B cell (primary cell): ENCODE results near the gene CSNK2B. TPM values are rescaled to one million over a fixed set of nuclear protein-coding genes. Genes with fewer than 3 reads are reported as not detected.

ENCODE experiments used
- ATAC-seq: fragments of 200-7000 bp; cut with Tn5 transposase; one replicate; pipeline ENCODE4 v1.10.0; 2021; ENCODE audit warnings: low read depth, mild to moderate bottlenecking, moderate number of reproducible peaks, moderate library complexity
- CTCF ChIA-PET: fragments of 350-600 bp; sonication (Branson Sonifier 250); formaldehyde crosslinking; loops from one replicate; lab custom pipeline; 2021; ENCODE audit warnings: antibody characterized with exemption, inconsistent platforms; lab: Charles Lee
- POLR2A ChIA-PET: fragments of 350-600 bp; sonication (Branson Sonifier 250); formaldehyde crosslinking; loops from one replicate; lab custom pipeline; 2021; ENCODE audit warnings: antibody characterized with exemption; lab: Charles Lee
- DNase-seq: peaks from one replicate; pipeline ENCODE4 v3.0.0; 2013
- H2AFZ ChIP-seq: 2 replicates; pipeline ENCODE4 v1.6.1; 2012; ENCODE audit warnings: mild to moderate bottlenecking, low read depth, low read length; ENCODE audit not compliant: insufficient read depth, poor library complexity, severe bottlenecking
- H3K27ac ChIP-seq, 2 donors: 1 replicate in 1 of 2; 2 replicates in 1 of 2; pipeline ENCODE4 v1.5.1; 2012 to 2013; ENCODE audit warnings: low read length in 2 of 2, mild to moderate bottlenecking in 2 of 2, moderate library complexity in 1 of 2
- H3K27me3 ChIP-seq, 4 experiments: fragments of 200-600 bp in 1 of 4; sonication (generic) in 1 of 4; replicated peaks in 1 of 4; 1 replicate in 2 of 4; 2 replicates in 2 of 4; pipeline versions ENCODE4 v1.6.1 to v1.7.0; 2013 to 2016; ENCODE audit warnings: low read length in 3 of 4, mild to moderate bottlenecking in 2 of 4, mixed read lengths in 1 of 4, moderate library complexity in 1 of 4; ENCODE audit not compliant: insufficient read depth in 4 of 4, control insufficient read depth in 3 of 4; ENCODE audit errors: control extremely low read depth in 1 of 4
- H3K36me3 ChIP-seq, 2 experiments: replicated peaks in 1 of 2; 1 replicate in 1 of 2; 2 replicates in 1 of 2; pipeline versions ENCODE4 v1.6.1 to v1.7.1; 2013; ENCODE audit warnings: low read length in 1 of 2; ENCODE audit not compliant: insufficient read depth in 2 of 2, control insufficient read depth in 1 of 2; ENCODE audit errors: control extremely low read depth in 1 of 2, extremely low read depth in 1 of 2
- H3K4me1 ChIP-seq, 2 donors: fragments of 200-600 bp in 1 of 2; sonication (generic) in 1 of 2; 1 replicate in 1 of 2; 2 replicates in 1 of 2; pipeline versions ENCODE4 v1.5.1 to v1.6.1; 2013 to 2017; ENCODE audit warnings: low read length in 2 of 2; ENCODE audit not compliant: control insufficient read depth in 2 of 2, insufficient read depth in 2 of 2
- H3K4me2 ChIP-seq: replicated peaks from 2 replicates; pipeline ENCODE3; 2012; ENCODE audit warnings: mild to moderate bottlenecking, low read depth, low read length; ENCODE audit not compliant: poor library complexity, severe bottlenecking
- H3K4me3 ChIP-seq, 5 experiments: fragments of 200-600 bp in 1 of 5; sonication (generic) in 1 of 5; 1 replicate in 3 of 5; 2 replicates in 2 of 5; pipeline versions ENCODE4 v1.5.1 to v1.7.0; 2011 to 2016; ENCODE audit warnings: low read length in 4 of 5, mild to moderate bottlenecking in 4 of 5, low read depth in 2 of 5, control low read depth in 1 of 5, moderate library complexity in 1 of 5; ENCODE audit not compliant: insufficient read depth in 1 of 5; ENCODE audit errors: control extremely low read depth in 1 of 5, extremely low read depth in 1 of 5
- H3K79me2 ChIP-seq: fragments of 200-600 bp; sonication (generic); one replicate; pipeline ENCODE4 v1.6.0; 2016; ENCODE audit warnings: low read length; ENCODE audit not compliant: control insufficient read depth, insufficient read depth
- H3K9ac ChIP-seq: fragments of 200-600 bp; sonication (generic); 2 replicates; pipeline ENCODE4 v1.6.1; 2017; ENCODE audit warnings: mild to moderate bottlenecking, low read length, moderate library complexity
- H3K9me3 ChIP-seq, 3 donors: one replicate each; pipeline versions ENCODE4 v1.6.1 to v1.7.1; 2013; ENCODE audit warnings: low read length in 2 of 3; ENCODE audit not compliant: control insufficient read depth in 2 of 3, insufficient read depth in 1 of 3; ENCODE audit errors: control extremely low read depth in 1 of 3
- H4K20me1 ChIP-seq: 2 replicates; pipeline ENCODE4 v1.6.0; 2012; ENCODE audit warnings: mild to moderate bottlenecking, low read length; ENCODE audit not compliant: insufficient read depth, control insufficient read depth, poor library complexity, severe bottlenecking
- H3K27ac Mint-ChIP-seq: one replicate; pipeline ENCODE4 v1.8.0; 2021; ENCODE audit warnings: mixed read lengths
- H3K27me3 Mint-ChIP-seq: one replicate; pipeline ENCODE4 v1.8.0; 2021; ENCODE audit warnings: mixed read lengths
- H3K4me1 Mint-ChIP-seq: one replicate; pipeline ENCODE4 v1.8.0; 2021; ENCODE audit warnings: mixed read lengths
- H3K4me3 Mint-ChIP-seq: one replicate; pipeline ENCODE4 v1.8.0; 2021; ENCODE audit warnings: mixed read lengths
- H3K9me3 Mint-ChIP-seq: one replicate; pipeline ENCODE4 v1.8.0; 2022; ENCODE audit warnings: mixed read lengths; ENCODE audit not compliant: insufficient read depth
- EZH2 ChIP-seq: IDR thresholded peaks from 2 replicates; pipeline ENCODE4 v1.6.1; 2012; ENCODE audit warnings: borderline replicate concordance, low read depth, mild to moderate bottlenecking, moderate library complexity, low read length; ENCODE audit not compliant: insufficient read depth, poor library complexity, severe bottlenecking
- WGBS: methylation state at CpG from one replicate; pipeline ENCODE4 v1.1.5; 2013; ENCODE audit warnings: missing lambda C conversion rate; ENCODE audit not compliant: insufficient coverage; 5-methylcytosine and 5-hydroxymethylcytosine counted together
- intact Hi-C: fragments of 100-400 bp; cut with micrococcal nuclease; formaldehyde crosslinking; loops from one replicate; pipeline ENCODE4 v1.10.0; 2022
- polyA plus RNA-seq: library from polyadenylated mRNA; depleted of rRNA; stranded (reverse); fragments of >200 nt; gene quantifications from 2 replicates; pipeline ENCODE4 v1.2.3, GENCODE V29; 2012
- total RNA-seq, 2 donors: library from RNA; stranded (reverse); fragments of 120-200 nt in 1 of 2; gene quantifications; 1 replicate in 1 of 2; 2 replicates in 1 of 2; pipeline versions ENCODE4 v1.2.3 to v1.2.4, GENCODE V29; 2013 to 2022
- TF ChIP-seq, protein P1 (sequence below): fragments of 200-600 bp; IDR thresholded peaks from one replicate; pipeline ENCODE4 v1.8.0; 2022; ENCODE audit warnings: antibody characterized with exemption, mild to moderate bottlenecking

Gene CSNK2B
- total and polyA plus RNA-seq, 2 donors (not counting 1 experiment from before 2014, with no cell fraction given): 142 to 146 TPM

GRCh38 chr6:31621320-31621939 lies 44.5 kb upstream of the CSNK2B start:
- Histone ChIP-seq H3K79me2 (peaks cover 21% of the 10 kb centered on the region), H3K36me3 (peaks cover 5 to 40% of the 10 kb centered on the region in 2 experiments)
- POLR2A ChIA-PET: interaction anchor here (0.6 to 1.7 kb wide), 7 partner anchors 17 to 173 kb away, joined by 3 to 7 read pairs (median 5); partner anchors contain the start of genes BAG6, C6orf47, LST1 and NCR3

More at GRCh38 chr6:31621320-31621939, 44.5 kb upstream of the CSNK2B start:
- intact Hi-C loops: loop anchor here (5.0 kb wide), 3 partner anchors 186 to 336 kb away; partner anchors contain the start of genes EHMT2, LSM2, NELFE and SKIC2
- H3K4me1 ChIP-seq: peaks cover 12 to 21% of the 10 kb centered on the region in 2 donors
- CTCF ChIA-PET: interaction anchor here (1.0 to 2.3 kb wide), 5 partner anchors 14 to 70 kb away, joined by 4 to 11 read pairs (median 5); partner anchors contain the start of gene BAG6
- H3K4me3 ChIP-seq: peak overlapping the region; percentile 69 to 90 (median 84)
- peak overlapping the region; percentile 70 for H2AFZ ChIP-seq
- H3K27me3 ChIP-seq: no peaks in the 10 kb centered on the region
- no peak for TF ChIP-seq EZH2
- TF ChIP-seq, protein P1, sequence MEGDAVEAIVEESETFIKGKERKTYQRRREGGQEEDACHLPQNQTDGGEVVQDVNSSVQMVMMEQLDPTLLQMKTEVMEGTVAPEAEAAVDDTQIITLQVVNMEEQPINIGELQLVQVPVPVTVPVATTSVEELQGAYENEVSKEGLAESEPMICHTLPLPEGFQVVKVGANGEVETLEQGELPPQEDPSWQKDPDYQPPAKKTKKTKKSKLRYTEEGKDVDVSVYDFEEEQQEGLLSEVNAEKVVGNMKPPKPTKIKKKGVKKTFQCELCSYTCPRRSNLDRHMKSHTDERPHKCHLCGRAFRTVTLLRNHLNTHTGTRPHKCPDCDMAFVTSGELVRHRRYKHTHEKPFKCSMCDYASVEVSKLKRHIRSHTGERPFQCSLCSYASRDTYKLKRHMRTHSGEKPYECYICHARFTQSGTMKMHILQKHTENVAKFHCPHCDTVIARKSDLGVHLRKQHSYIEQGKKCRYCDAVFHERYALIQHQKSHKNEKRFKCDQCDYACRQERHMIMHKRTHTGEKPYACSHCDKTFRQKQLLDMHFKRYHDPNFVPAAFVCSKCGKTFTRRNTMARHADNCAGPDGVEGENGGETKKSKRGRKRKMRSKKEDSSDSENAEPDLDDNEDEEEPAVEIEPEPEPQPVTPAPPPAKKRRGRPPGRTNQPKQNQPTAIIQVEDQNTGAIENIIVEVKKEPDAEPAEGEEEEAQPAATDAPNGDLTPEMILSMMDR: no peak
- Mint-ChIP-seq H3K27me3 (no peaks in the 10 kb centered on the region), H3K4me3 (peak overlapping the region; percentile 86), H3K27ac (peak overlapping the region; percentile 95), H3K9me3 (no peaks in the 10 kb centered on the region), H3K4me1 (peaks cover 31% of the 10 kb centered on the region)
- peak overlapping the region; percentile 90 for H3K9ac ChIP-seq
- 43% methylated on average over 13 of the region's 15 CpGs for WGBS
- H3K4me2 ChIP-seq: peak overlapping the region; percentile 90
- no peak for DNase-seq
- peaks cover 6% of the 10 kb centered on the region for H4K20me1 ChIP-seq
- ATAC-seq: no peak
- H3K27ac ChIP-seq: peak overlapping the region; percentile 97 to 99
- peaks cover 0 to 6% (median 0%) of the 10 kb centered on the region in 3 donors for H3K9me3 ChIP-seq
